ENCODE results near the gene MAL. TPM values are rescaled to one million over a fixed set of nuclear protein-coding genes. Genes with fewer than 3 reads are reported as not detected.
A peak's percentile ranks its signal among the peaks of the same experiment; 100 is the strongest.

MAL gene
- total and polyA plus RNA-seq, 2 of the 8 experiments (the other 6 are each of a cell fraction or from before 2014, with no cell fraction given), result not detected

DNA sequence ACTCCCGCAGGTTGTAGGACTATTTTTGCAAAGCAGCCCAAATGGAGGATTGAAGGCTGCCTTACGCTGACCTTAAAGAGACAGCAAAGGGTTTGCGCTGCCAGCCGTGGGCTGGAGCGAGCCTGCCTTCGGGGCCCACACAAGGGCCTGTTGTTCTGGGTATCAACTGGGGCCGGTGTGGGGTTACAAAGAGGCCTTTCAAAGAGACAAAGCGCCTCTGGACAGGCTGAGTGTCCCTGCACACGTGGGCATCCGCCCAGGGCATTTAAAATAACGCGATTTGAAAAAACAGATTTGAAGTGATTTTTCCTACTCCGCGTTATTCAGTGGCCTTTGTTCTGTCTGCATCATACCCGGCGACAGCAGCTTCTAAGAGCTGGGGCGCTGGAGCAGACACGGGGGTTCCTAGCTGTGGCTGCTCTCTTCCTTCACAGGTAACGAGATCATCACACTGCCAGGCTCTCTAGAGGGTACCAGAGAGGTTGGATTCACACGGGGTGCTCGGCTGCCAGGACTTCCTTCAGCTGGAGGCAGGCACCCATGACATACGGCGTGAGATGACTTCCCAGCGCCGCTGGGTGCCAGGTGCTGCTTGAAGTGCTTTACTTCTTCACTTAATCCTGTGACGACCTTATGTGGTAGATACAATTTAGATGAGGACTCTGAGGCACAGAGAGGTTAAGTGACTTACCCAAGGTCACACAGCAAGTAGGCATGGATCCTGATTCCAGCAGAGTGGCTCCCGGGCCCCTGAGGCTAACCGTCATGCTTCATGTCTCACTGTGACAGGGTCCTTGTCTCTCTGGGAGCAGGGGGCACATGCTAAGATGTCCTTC is 32.2 kb downstream of the MAL start:
- no peak for TF ChIP-seq RXRA (IDR thresholded peaks at IDR 0.05; ENCODE audit: insufficient read depth, low read depth, low read length)
- no peak for TF ChIP-seq SP4 (IDR thresholded peaks at IDR 0.05; ENCODE audit: low read length)
- TF ChIP-seq ASH2L (IDR thresholded peaks at IDR 0.05; ENCODE audit: low read length), result no peak
- TF ChIP-seq POU5F1 (IDR thresholded peaks at IDR 0.05; ENCODE audit: low read depth, low read length), result no peak
- TF ChIP-seq CREB1 (IDR thresholded peaks at IDR 0.05), result no peak
- TF ChIP-seq, protein P1, sequence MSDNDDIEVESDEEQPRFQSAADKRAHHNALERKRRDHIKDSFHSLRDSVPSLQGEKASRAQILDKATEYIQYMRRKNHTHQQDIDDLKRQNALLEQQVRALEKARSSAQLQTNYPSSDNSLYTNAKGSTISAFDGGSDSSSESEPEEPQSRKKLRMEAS (IDR thresholded peaks at IDR 0.05), result no peak
- H2AK5ac ChIP-seq (ENCODE audit: low read depth, low read length), result no peak overlapping the region
- H3K4ac ChIP-seq (replicated peaks; ENCODE audit: insufficient read length, low read depth, low read length), result no peak overlapping the region
- H3K4me1 ChIP-seq (replicated peaks in 1 of 4; ENCODE audit: control insufficient read depth in 3 of 4, insufficient read depth in 4 of 4, low read length in 3 of 4), result peaks cover 0 to 3% (median 0%) of the 10 kb centered on the region in 4 experiments; a peak in 1 of 7 replicates
- no peak overlapping the region for H3K56ac ChIP-seq (replicated peaks; ENCODE audit: insufficient read length, low read depth, low read length)
- DNase-seq (ENCODE audit: low read depth in 1 of 2, low spot score in 2 of 2) (no peak), FAIRE-seq (no peak)
- ChIA-PET POLR2A (ENCODE audit: partially characterized antibody) (no interaction called here), CTCF (ENCODE audit: partially characterized antibody) (no interaction called here)
- H4K5ac ChIP-seq (ENCODE audit: insufficient read length, low read depth, low read length), result no peak overlapping the region
- no peaks in the 10 kb centered on the region for H3K79me1 ChIP-seq (ENCODE audit: low read depth, low read length)
- no peak overlapping the region for H3K9ac ChIP-seq (replicated peaks in 1 of 4; ENCODE audit: extremely low read depth in 1 of 4, low read depth in 3 of 4, low read length in 3 of 4)
- no peak overlapping the region for H2BK15ac ChIP-seq (ENCODE audit: low read length)
- no peak overlapping the region for H3K23ac ChIP-seq (ENCODE audit: insufficient read length)
- H3K27me3 ChIP-seq (replicated peaks in 1 of 4; ENCODE audit: control insufficient read depth in 3 of 4, extremely low read depth in 1 of 4, insufficient read depth in 3 of 4, low read length in 3 of 4), result no peaks in the 10 kb centered on the region
- no peaks in the 10 kb centered on the region for H3K23me2 ChIP-seq (ENCODE audit: low read depth, low read length)
- H4K8ac ChIP-seq (ENCODE audit: extremely low read depth, insufficient read depth, low read length), result peak overlapping the region; percentile 71; the same call in 1 of the 2 replicates
- no peak overlapping the region for H2BK120ac ChIP-seq (replicated peaks; ENCODE audit: low read depth, low read length)
- no peaks in the 10 kb centered on the region for H3K36me3 ChIP-seq (ENCODE audit: control insufficient read depth in 2 of 4, insufficient read depth in 4 of 4, low read length in 3 of 4)
- no peak overlapping the region for H2BK5ac ChIP-seq (ENCODE audit: low read depth, low read length)
- H2BK20ac ChIP-seq (ENCODE audit: low read length), result no peak overlapping the region
- no peak overlapping the region for H4K91ac ChIP-seq (replicated peaks; ENCODE audit: insufficient read length, low read length)
- H3K14ac ChIP-seq (ENCODE audit: insufficient read length), result no peak overlapping the region
- no peaks in the 10 kb centered on the region for H4K20me1 ChIP-seq (replicated peaks in 1 of 2; ENCODE audit: control insufficient read depth in 1 of 2, insufficient read depth in 2 of 2, low read length in 2 of 2)
- no peak overlapping the region for H3K4me2 ChIP-seq (ENCODE audit: insufficient read depth in 1 of 2, low read depth in 2 of 2, low read length in 2 of 2)
- H3K9me3 ChIP-seq (ENCODE audit: insufficient read depth in 2 of 2, low read depth in 1 of 2, low read length in 1 of 2), result peaks cover 71 to 93% of the 10 kb centered on the region in 2 experiments
- no peak overlapping the region for H3K18ac ChIP-seq (ENCODE audit: extremely low read depth, low read length)
- no peak overlapping the region for H2AFZ ChIP-seq (ENCODE audit: low read length)
- H3K79me2 ChIP-seq (ENCODE audit: control insufficient read depth in 1 of 2, insufficient read depth in 2 of 2, low read length in 2 of 2), result no peaks in the 10 kb centered on the region
- WGBS, 2 experiments (ENCODE audit: extremely low coverage in 1 of 2, insufficient coverage in 1 of 2, insufficient read length in 1 of 2, insufficient replicate concordance in 2 of 2, low coverage in 1 of 2, low lambda C conversion rate in 2 of 2, missing lambda C conversion rate in 1 of 2), result 88% methylated on average over 28 of the region's 28 CpGs; no CpG with 5 or more reads in 1 of the 2 experiments
- H3K4me3 ChIP-seq (ENCODE audit: extremely low read depth in 1 of 4, insufficient read depth in 2 of 4, low read depth in 3 of 4, low read length in 4 of 4), result no peak overlapping the region
- H2BK12ac ChIP-seq (ENCODE audit: low read depth, low read length), result no peak overlapping the region
- no peak overlapping the region for H3K27ac ChIP-seq (ENCODE audit: low read depth, low read length)

Data from H1 (cell line).